GM23338 (cell line): ENCODE data around the gene ABCF3. TPM values are rescaled to one million over a fixed set of nuclear protein-coding genes. Genes with fewer than 3 reads are reported as not detected.

Experiments used
- ATAC-seq: fragments of 200-7000 bp; cut with Tn5 transposase; 3 replicates; pipeline ENCODE4 v1.9.1; 2020
- DNase-seq: peaks from one replicate; pipeline ENCODE4 v3.0.0-alpha.2; 2015; ENCODE audit warnings: low spot score
- H2AFZ ChIP-seq: fragments of 200-600 bp; sonication (generic); 2 replicates; pipeline ENCODE4 v1.8.0; 2016; ENCODE audit warnings: antibody characterized with exemption, mild to moderate bottlenecking, moderate library complexity
- H3F3A ChIP-seq: fragments of 200-600 bp; sonication (generic); replicated peaks from 2 replicates; pipeline ENCODE4 v1.8.0; 2017; ENCODE audit warnings: antibody characterized with exemption, mixed run types, low read depth
- H3K27ac ChIP-seq: fragments of 200-600 bp; sonication (generic); 2 replicates; pipeline ENCODE4 v1.6.1; 2016; ENCODE audit warnings: low read depth
- H3K27me3 ChIP-seq: fragments of 200-600 bp; sonication (generic); 2 replicates; pipeline ENCODE4 v1.8.0; 2016; ENCODE audit warnings: mild to moderate bottlenecking, mixed run types, moderate library complexity; ENCODE audit not compliant: insufficient read depth
- H3K36me3 ChIP-seq: fragments of 200-600 bp; sonication (generic); 2 replicates; pipeline ENCODE4 v1.8.0; 2016; ENCODE audit warnings: mild to moderate bottlenecking; ENCODE audit not compliant: insufficient read depth
- H3K4me1 ChIP-seq: fragments of 200-600 bp; sonication (generic); 2 replicates; pipeline ENCODE4 v1.8.0; 2016; ENCODE audit warnings: mild to moderate bottlenecking, moderate library complexity; ENCODE audit not compliant: insufficient read depth
- H3K4me2 ChIP-seq: fragments of 200-600 bp; sonication (generic); 2 replicates; pipeline ENCODE4 v1.7.1; 2017; ENCODE audit warnings: mixed run types
- H3K4me3 ChIP-seq: fragments of 200-600 bp; sonication (generic); 2 replicates; pipeline ENCODE4 v1.6.1; 2016; ENCODE audit warnings: mixed run types
- H3K79me2 ChIP-seq: fragments of 200-600 bp; sonication (generic); replicated peaks from 2 replicates; pipeline ENCODE4 v1.8.0; 2017; ENCODE audit warnings: mild to moderate bottlenecking; ENCODE audit not compliant: insufficient read depth
- H3K9me2 ChIP-seq: fragments of 200-600 bp; sonication (generic); 2 replicates; pipeline ENCODE4 v1.8.0; 2017; ENCODE audit not compliant: insufficient read depth
- H4K20me1 ChIP-seq: fragments of 200-600 bp; sonication (generic); replicated peaks from 2 replicates; pipeline ENCODE4 v1.8.0; 2017; ENCODE audit warnings: mild to moderate bottlenecking; ENCODE audit not compliant: insufficient read depth
- H3K27ac Mint-ChIP-seq: 2 replicates; pipeline ENCODE4 v1.8.0; 2020; ENCODE audit warnings: inconsistent platforms, mild to moderate bottlenecking, moderate library complexity, mixed read lengths
- H3K27me3 Mint-ChIP-seq: 3 replicates; pipeline ENCODE4 v1.8.0; 2022; ENCODE audit warnings: low read depth, mild to moderate bottlenecking, moderate library complexity, mixed read lengths, inconsistent platforms; ENCODE audit not compliant: insufficient read depth, poor library complexity
- H3K36me3 Mint-ChIP-seq: 3 replicates; pipeline ENCODE4 v1.8.0; 2021; ENCODE audit warnings: low read depth, mild to moderate bottlenecking, inconsistent platforms, moderate library complexity, mixed read lengths
- H3K4me1 Mint-ChIP-seq: 3 replicates; pipeline ENCODE4 v1.8.0; 2020; ENCODE audit warnings: mild to moderate bottlenecking, inconsistent platforms, mixed read lengths
- H3K4me3 Mint-ChIP-seq: 3 replicates; pipeline ENCODE4 v1.8.0; 2021; ENCODE audit warnings: moderate library complexity, mild to moderate bottlenecking, inconsistent platforms, mixed read lengths
- H3K9me3 Mint-ChIP-seq: 3 replicates; pipeline ENCODE4 v1.8.0; 2020; ENCODE audit warnings: moderate library complexity, mild to moderate bottlenecking, inconsistent platforms, mixed read lengths
- CTCF ChIP-seq, 2 experiments: fragments of 200-600 bp in 1 of 2; sonication (generic) in 1 of 2; conservative IDR thresholded peaks; 2 replicates each; pipeline versions ENCODE4 v1.5.1 to v1.6.1; 2016 to 2017; ENCODE audit warnings: antibody characterized with exemption in 2 of 2, low read depth in 2 of 2, mild to moderate bottlenecking in 2 of 2, moderate library complexity in 1 of 2
- EZH2 ChIP-seq: fragments of 200-600 bp; sonication (generic); IDR thresholded peaks from one replicate; pipeline ENCODE4 v1.8.0; 2017; ENCODE audit warnings: antibody characterized with exemption, mild to moderate bottlenecking, low read depth; ENCODE audit not compliant: unreplicated experiment
- EZH2phosphoT487 ChIP-seq: fragments of 200-600 bp; sonication (generic); IDR thresholded peaks from one replicate; pipeline ENCODE4 v1.8.1; 2018; ENCODE audit warnings: antibody characterized with exemption; ENCODE audit not compliant: unreplicated experiment
- JUNB ChIP-seq: IDR thresholded peaks from one replicate; pipeline ENCODE4 v1.6.1; 2016; ENCODE audit warnings: antibody characterized with exemption; ENCODE audit not compliant: unreplicated experiment
- REST ChIP-seq: IDR thresholded peaks from one replicate; pipeline ENCODE4 v1.6.1; 2018; ENCODE audit warnings: antibody characterized with exemption; ENCODE audit not compliant: unreplicated experiment
- ZNF331 ChIP-seq: fragments of 250-450 bp; sonication (Bioruptor Pico); IDR thresholded peaks from 2 replicates; pipeline ENCODE4 v1.5.0; 2020; ENCODE audit warnings: low read depth, mild to moderate bottlenecking, moderate library complexity
- polyA plus RNA-seq: library from polyadenylated mRNA; unstranded; fragments of >200 nt; fragmentation: Nextera tagmentation; extraction: Ambion mirVana; gene quantifications from 2 replicates; pipeline ENCODE4 v1.2.1, GENCODE V29; 2016
- total RNA-seq: library from RNA; depleted of rRNA; stranded (reverse); fragments of >200 nt; shearing (Covaris generic); gene quantifications from 2 replicates; pipeline ENCODE4 v1.2.3, GENCODE V29; 2014

ABCF3 gene
- total and polyA plus RNA-seq, 2 experiments from 2014 or later: 33.4 to 48.9 TPM

GRCh38 chr3:184239708-184240107, 53.7 kb downstream of the ABCF3 start:
- TF ChIP-seq JUNB (no peak), EZH2phosphoT487 (no peak), ZNF331 (CRISPR knock-in tag) (no peak)
- H3K4me1 ChIP-seq: no peaks in the 10 kb centered on the region
- Mint-ChIP-seq H3K27ac (no peak overlapping the region), H3K36me3 (peaks cover 26% of the 10 kb centered on the region), H3K9me3 (no peaks in the 10 kb centered on the region), H3K27me3 (peaks cover 9% of the 10 kb centered on the region), H3K4me1 (peaks cover 14% of the 10 kb centered on the region), H3K4me3 (no peak overlapping the region; the same call in 2 of the 3 replicates)
- no peaks in the 10 kb centered on the region for H3K9me2 ChIP-seq
- no peaks in the 10 kb centered on the region for H3K79me2 ChIP-seq
- H3K27me3 ChIP-seq: peaks cover 11% of the 10 kb centered on the region
- peaks cover 12% of the 10 kb centered on the region for H4K20me1 ChIP-seq
- no peaks in the 10 kb centered on the region for H3F3A ChIP-seq
- H3K4me3 ChIP-seq: no peak overlapping the region
- no peak overlapping the region for H3K4me2 ChIP-seq
- DNase-seq (no peak), ATAC-seq (no peak)
- H3K36me3 ChIP-seq: peaks cover under 1% of the 10 kb centered on the region; the same call in 1 of the 2 replicates
- no peak overlapping the region for H2AFZ ChIP-seq
- H3K27ac ChIP-seq: no peak overlapping the region

- Mint-ChIP-seq H3K4me1 (peaks cover 14% of the 10 kb centered on the region), H3K4me3 (0 out of 3 replicates have a peak overlapping the region, but pooled peaks have one; percentile 38), H3K9me3 (no peaks in the 10 kb centered on the region), H3K27ac (no peak overlapping the region), H3K27me3 (peaks cover 9% of the 10 kb centered on the region), H3K36me3 (peaks cover 33% of the 10 kb centered on the region)
- Histone ChIP-seq H3K9me2 (no peaks in the 10 kb centered on the region), H3K4me1 (no peaks in the 10 kb centered on the region), H3K36me3 (peaks cover 3% of the 10 kb centered on the region; the same call in 1 of the 2 replicates), H3F3A (no peaks in the 10 kb centered on the region), H3K27me3 (peaks cover 11% of the 10 kb centered on the region), H4K20me1 (peaks cover 12% of the 10 kb centered on the region), H3K27ac (no peak overlapping the region), H3K4me3 (peak overlapping the region; percentile 62), H2AFZ (no peak overlapping the region), H3K79me2 (no peaks in the 10 kb centered on the region), H3K4me2 (peak overlapping the region; percentile 84)
- DNase-seq: peak; percentile 65
- TF ChIP-seq EZH2: no peak
- no peak for TF ChIP-seq CTCF (conservative IDR thresholded peaks at IDR 0.05; ENCODE audit: low read depth in 2 of 2)
- TF ChIP-seq REST: peak; percentile 79
- TF ChIP-seq JUNB: no peak
- ATAC-seq: peak; percentile 28
Measured at GRCh38 chr3:184240384-184241140, 54.6 kb downstream of the ABCF3 start.
